SK-N-MC (cell line): ENCODE data around the gene PFKFB3.

Experiments used
- EZH2 ChIP-seq: fragments of 200-600 bp; sonication (generic); IDR thresholded peaks from one replicate; pipeline ENCODE4 v1.6.1; 2017; ENCODE audit warnings: antibody characterized with exemption
- FOXP2 ChIP-seq: optimal IDR thresholded peaks from 2 replicates; pipeline ENCODE3; 2011; ENCODE audit warnings: mild to moderate bottlenecking, moderate library complexity; ENCODE audit not compliant: insufficient read depth; ENCODE audit errors: extremely low read length, control extremely low read depth
- POLR2AphosphoS5 ChIP-seq: IDR thresholded peaks from 2 replicates; pipeline ENCODE4 v1.6.1; 2012; ENCODE audit warnings: mild to moderate bottlenecking, low read depth, low read length, borderline replicate concordance

GRCh38 chr10:6195376-6195775, 7.4 kb upstream of the PFKFB3 start:
- TF ChIP-seq POLR2AphosphoS5 (no peak), EZH2 (no peak), FOXP2 (no peak)
